Erythroblast (primary cell): Measurements from ENCODE around the gene CDYL2.

ENCODE experiments used
- GATA1 ChIP-seq: IDR thresholded peaks from 2 replicates; pipeline ENCODE4 v1.6.1; 2011; ENCODE audit warnings: low read depth, mild to moderate bottlenecking, control low read depth, low read length, moderate library complexity
- POLR2A ChIP-seq: IDR thresholded peaks from 2 replicates; pipeline ENCODE4 v1.6.1; 2011; ENCODE audit warnings: mild to moderate bottlenecking, low read length

- no peak for TF ChIP-seq POLR2A
- no peak for TF ChIP-seq GATA1
Observed at GRCh38 chr16:80784951-80785350, 19.4 kb downstream of the CDYL2 start.
